ENCODE data around the gene SRCAP.

DNA sequence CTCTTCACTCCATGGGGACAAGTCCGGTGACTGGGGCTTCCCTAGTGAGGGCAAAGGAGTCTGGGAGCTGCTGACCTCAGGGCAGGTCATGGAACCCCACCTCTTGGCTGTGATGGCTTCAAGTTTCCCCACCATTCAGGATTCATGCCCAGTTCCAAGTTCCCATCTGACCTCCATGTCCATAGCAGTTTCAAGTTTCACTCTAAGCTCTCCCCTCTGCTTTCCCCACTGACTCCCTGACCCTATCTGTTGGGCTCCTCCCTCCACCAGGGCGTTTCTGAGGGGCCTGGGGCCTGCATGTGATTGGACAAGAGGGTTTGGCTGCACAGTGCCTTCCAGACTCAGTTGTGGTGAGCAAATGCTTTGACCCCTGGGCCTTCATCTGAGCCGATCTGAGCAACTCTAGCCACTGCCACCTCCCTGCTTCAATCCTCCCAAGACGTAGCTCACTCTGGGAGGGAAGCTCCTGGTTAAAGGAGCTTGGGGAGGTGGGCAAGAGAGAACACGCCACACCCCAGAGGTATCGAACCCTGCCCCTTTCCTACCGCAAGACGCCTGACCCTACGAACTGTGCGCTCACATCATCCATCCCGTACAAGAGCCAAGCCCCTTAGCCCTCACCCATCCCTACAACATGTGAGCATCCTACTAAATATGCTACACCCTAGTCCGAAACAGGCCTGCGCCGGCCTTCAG is 79.7 kb downstream of the SRCAP start:
- TF ChIP-seq POLR2A (IDR thresholded peaks at IDR 0.05) = no peak
- TF ChIP-seq, protein P1, sequence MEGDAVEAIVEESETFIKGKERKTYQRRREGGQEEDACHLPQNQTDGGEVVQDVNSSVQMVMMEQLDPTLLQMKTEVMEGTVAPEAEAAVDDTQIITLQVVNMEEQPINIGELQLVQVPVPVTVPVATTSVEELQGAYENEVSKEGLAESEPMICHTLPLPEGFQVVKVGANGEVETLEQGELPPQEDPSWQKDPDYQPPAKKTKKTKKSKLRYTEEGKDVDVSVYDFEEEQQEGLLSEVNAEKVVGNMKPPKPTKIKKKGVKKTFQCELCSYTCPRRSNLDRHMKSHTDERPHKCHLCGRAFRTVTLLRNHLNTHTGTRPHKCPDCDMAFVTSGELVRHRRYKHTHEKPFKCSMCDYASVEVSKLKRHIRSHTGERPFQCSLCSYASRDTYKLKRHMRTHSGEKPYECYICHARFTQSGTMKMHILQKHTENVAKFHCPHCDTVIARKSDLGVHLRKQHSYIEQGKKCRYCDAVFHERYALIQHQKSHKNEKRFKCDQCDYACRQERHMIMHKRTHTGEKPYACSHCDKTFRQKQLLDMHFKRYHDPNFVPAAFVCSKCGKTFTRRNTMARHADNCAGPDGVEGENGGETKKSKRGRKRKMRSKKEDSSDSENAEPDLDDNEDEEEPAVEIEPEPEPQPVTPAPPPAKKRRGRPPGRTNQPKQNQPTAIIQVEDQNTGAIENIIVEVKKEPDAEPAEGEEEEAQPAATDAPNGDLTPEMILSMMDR (IDR thresholded peaks at IDR 0.05) = no peak
- TF ChIP-seq POLR2AphosphoS5 (IDR thresholded peaks at IDR 0.05; ENCODE audit: insufficient read depth in 1 of 2, low read depth in 1 of 2) = no peak
